HK-2 (cell line): ENCODE measurements around the gene BCL2L1.
"Not testable (repeated sequence)": the region's sequence is repeated elsewhere in the genome, so short reads cannot be mapped to it uniquely, and the experiment has no call there.

ENCODE experiments used
- DNase-seq: peaks from one replicate; pipeline ENCODE4 v3.0.0-alpha.2; 2018; ENCODE audit not compliant: unreplicated experiment

BCL2L1 gene

DNA sequence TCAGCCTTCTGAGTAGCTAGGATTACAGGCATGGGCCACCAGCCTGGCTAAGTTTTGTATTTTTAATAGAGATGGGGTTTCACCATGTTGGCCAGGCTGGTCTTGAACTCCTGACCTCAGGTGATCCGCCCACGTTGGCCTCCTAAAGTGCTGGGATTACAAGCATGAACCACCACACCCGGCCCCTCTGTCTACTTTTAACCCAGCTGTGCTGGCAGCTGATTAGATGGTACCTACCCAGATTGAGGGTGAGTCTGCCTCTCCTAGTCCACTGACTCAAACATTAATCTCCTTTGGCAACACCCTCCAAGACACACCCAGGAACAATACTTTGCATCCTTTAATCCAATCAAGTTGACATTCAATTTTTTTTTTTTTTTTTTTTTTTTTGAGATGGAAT lies 74.6 kb downstream of the BCL2L1 start:
- not testable (repeated sequence) for DNase-seq

DNA sequence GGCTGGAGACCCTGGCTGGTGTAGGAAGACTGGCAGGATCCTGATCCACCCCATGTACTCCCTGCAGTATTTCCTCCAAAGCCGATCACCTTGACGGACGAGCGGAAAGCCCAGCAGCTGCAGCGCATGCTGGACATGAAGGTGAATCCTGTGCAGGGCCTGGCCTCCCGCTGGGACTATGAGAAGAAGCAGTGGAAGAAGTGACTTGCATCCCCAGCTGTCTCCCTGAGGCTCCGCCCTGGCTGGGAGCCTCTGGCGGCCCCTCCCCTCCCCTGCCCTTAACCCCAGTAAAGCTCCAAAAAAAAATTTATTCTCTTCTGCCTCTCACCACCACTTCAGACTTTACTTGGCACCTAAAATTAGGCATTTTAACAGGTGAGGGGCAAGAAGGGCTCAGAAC lies 78.0 kb downstream of the BCL2L1 start:
- no peak for DNase-seq

DNA sequence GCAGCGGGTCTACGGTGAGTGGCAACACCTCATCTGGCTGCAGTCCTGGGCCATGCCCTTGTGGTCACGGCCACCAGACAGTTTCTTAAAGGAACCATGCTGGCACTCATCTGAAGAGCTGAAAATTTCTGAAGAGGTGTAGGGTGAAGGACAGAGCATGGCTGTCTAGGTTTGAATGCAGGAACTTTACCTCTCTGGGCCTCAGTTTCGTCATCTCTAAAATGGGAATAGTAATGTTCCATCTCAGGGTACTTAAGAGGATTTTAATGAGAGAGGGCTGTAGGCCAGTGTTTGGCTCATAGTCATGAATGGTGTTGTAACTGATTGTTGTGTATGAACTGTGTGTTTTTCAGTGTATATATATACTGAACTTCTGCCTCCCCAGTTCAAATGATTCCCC lies 79.1 kb downstream of the BCL2L1 start:
- no peak for DNase-seq

DNA sequence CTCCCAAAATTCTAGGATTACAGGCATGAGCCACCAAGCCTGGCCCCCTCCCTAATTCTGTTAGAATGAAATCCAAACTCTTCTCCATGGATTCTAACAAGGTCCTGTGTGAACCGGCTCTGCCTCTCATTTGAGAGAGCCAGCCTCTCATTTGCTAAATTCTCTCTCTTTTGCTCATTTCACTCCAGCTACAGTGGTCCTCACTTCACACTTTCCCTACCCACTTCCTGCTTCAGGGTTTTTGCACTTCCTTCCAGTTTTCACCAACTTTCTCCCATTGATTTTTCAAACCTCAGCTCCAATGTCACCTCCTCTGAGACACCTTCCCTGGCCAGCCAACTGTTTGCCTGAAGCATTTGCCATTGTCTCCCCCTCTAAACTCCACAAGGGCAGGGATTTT lies 79.8 kb downstream of the BCL2L1 start:
- no peak for DNase-seq

DNA sequence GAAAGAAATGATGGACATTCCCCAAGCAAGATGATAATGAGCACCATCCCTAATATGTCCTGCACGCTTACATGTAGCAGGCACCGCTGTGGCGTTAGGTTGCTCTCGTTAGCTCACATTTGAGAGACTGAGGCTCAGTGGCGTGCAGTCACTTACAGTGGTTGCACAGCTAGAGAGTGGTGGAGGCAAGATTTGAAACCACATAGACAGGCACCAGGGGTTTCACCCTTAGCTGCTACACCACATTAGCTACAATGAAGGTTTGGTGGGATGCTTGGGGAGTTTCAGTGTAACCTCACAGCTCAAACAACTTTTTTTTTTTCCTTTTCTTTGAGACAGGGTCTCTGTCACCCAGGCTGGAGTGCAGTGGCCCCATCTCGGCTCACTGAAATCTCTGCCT lies 81.3 kb downstream of the BCL2L1 start:
- no peak for DNase-seq

DNA sequence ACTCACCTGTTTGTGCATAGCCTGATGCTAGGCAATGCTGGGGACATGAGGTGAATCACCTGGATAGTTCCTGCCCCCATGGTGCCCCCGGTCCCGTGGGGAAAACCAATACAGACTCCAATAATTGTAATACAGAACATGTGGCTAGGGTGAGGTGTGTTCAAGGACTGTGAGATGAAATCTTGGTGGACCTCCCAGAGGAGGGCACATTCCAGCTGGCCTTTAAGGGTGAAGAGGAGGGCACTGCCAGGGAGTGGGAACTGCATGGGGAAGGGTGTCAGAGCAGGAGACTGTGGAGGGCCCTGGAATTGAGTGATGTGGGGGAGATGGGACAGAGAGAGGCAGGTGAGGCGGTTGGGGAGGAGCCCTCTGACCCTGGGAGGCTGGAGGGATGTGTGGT lies 82.4 kb downstream of the BCL2L1 start:
- DNase-seq = no peak

DNA sequence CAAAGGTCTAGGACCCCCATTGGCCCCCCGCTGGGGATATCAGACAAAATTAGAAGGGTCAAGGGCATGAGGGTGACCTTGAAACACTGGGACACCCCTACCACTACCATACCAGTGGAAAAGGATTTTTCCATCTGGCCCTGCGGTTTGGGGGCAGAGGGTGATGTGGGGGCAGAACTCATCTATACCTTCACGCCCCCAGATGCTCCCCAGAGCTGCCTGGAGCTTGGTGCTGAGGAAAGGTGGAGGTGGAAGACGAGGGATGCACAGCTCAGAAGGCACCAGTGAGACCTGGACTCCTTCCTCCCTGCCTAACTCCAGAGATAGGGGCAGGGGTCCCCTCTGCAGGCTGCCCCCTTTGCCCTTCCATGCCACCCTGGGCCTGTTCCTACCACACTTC lies 83.9 kb downstream of the BCL2L1 start:
- DNase-seq = no peak

DNA sequence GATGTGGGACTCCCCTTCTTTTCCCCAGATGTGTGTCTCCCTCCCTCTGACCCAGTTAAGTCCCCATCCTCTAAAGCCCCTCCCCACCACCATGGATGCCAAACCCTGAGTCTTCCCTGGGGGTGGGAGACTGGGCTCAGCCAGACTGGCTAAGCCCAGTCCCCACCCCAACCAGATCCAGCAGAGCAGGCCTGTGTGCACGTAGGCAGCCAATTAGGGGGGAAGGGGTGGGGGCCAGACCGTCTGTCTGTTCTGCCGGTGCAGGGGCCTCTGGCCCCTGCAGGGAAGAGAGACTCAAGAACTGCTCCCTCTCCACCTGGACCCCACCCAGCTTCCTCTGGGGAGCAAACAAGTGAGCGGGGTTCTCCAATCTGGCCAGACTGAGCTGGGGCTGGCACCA lies 84.4 kb downstream of the BCL2L1 start:
- no peak for DNase-seq

DNA sequence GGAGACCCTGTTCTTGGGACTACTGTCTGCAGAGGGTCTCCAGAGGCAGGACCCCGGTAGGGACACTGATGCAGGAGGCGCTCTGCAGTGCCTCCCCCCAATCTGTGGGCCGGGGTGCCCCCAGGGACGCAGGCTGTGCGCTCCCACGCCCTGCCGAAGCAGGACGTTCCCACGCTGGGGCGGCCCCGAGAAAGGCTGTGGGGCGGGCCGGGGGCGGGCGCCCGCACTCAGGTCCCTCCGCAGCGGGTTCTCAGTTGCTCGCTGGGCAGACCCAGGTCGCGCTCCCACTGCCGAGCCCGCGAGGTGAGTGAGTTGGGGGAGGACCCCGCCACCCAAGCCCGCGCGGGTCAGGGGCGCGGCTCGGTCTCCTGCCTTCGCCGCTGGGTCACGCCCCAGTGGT lies 85.0 kb downstream of the BCL2L1 start, which contains the start of gene COX4I2:
COX4I2 (plus strand) TSS at position 253 of the 400 bp plus-strand sequence. CDS start 1,106 bp downstream, outside the sequence.
- no peak for DNase-seq

DNA sequence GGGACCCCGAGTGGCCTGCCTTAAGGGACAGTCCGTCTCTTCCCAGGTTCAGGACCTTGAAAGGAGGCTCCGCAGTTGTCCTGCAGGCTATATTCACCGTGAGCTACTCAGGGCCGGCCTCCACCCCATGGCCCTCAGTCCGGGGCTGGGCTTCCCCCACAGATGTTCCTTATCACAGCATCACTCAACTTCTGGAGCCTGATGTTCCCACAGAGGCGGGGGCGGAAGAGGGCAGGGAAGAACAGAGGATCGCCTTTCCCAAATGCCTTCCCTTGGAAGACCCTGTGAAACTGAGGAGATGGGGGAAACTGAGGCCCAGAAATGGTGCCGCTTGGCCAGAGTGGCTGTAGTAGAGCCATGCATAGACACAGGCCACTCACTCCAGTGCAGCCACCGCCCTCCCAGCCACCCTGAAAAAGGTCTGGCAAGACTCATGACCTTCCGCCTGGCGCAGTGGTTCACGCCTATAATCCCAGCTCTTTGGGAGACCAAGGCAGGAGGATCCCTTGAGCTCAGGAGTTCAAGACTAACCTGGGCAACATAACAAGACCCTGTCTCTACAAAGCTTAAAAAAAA lies 89.2 kb downstream of the BCL2L1 start:
- no peak for DNase-seq

DNA sequence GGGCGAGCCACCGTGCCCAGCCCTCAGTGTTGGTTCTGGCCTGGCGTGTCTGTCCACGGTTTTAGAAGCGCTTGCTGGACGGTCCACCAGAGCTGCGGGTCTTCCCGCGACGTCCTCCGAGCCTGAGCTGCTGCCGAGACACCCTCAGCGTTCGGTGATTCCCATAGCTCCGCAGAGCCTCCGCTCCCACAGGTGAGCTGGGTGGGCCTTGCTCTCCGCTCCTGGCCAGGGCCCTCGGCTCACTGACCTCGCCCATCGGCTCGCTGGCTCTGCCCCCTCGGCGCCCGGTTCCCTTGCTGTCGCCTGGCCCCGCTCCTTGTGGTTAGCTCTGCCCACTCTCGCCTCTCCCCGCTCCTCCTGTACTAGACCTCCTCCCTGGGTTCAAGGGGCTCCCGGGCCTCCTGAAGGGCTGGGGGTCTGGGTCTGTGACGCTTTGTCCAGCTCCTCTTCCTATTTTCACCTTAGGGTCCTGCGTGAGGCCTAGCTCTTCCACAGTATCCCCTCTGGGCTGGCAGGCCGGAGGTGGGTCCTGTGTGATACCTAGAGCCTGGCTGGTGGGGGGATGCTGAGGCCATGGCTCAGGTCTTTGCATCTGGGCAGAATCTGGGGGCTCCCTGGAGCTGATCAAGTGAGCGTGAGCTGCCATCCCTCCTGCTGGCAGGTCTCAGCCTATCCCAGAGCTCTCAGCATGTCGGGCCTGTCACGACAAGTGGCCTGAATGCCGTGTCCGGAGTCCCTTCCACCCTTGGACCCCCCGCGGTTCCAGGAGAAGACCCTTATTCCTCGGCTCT lies 89.9 kb downstream of the BCL2L1 start:
- no peak for DNase-seq

DNA sequence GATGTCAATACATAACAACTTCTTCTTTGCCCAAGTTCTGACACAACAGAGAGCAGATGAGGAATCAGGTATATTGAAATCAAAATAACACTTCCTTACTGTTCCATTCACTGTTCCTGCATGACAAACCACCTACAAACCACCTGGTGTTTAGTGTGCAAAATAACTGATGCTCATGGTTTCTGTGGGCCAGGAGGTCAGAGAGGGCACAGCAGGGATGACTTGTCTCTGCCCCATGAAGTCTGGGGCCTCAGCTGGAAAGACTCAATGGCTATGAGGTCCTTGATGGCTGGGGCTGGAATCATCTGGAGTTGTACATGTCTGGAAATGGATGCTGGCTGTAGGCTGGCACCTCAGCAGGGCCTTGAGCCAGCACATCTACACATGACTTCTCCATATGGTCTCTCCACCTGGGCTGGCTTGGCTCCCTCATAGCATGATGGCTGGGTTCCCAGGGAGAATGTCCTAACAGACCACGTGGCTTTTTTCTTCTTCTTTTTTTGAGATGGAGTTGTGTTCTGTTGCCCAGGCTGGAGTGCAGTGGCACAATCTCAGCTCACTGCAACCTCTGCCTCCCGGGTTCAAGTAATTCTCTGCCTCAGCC lies 92.4 kb downstream of the BCL2L1 start:
- DNase-seq = no peak

DNA sequence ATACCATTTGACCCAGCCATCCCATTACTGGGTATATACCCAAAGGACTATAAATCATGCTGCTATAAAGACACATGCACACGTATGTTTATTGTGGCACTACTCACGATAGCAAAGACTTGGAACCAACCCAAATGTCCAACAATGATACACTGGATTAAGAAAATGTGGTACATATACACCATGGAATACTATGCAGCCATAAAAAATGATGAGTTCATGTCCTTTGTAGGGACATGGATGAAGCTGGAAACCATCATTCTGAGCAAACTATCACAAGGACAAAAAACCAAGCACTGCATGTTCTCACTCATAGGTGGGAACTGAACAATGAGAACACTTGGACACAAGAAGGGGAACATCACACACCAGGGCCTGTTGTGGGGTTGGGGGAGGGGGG lies 94.6 kb downstream of the BCL2L1 start:
- DNase-seq = not testable (repeated sequence)

DNA sequence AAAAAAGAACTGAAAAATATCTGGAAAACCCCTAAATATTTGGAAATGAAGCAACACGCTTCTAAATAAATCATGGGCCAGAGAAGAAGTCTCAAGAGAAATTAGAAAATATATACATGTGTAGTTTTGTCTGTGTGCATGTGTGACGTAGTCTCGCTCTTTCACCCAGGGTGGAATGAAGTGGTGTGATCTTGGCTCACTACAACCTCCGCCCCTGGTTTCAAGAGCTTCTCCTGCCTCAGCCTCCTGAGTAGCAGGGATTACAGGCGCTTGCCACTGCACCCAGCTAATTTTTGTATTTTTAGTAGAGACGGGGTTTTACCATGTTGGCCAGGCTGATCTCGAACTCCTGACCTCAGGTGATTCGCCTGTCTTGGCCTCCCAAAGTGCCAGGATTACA lies 96.1 kb downstream of the BCL2L1 start:
- not testable (repeated sequence) for DNase-seq

DNA sequence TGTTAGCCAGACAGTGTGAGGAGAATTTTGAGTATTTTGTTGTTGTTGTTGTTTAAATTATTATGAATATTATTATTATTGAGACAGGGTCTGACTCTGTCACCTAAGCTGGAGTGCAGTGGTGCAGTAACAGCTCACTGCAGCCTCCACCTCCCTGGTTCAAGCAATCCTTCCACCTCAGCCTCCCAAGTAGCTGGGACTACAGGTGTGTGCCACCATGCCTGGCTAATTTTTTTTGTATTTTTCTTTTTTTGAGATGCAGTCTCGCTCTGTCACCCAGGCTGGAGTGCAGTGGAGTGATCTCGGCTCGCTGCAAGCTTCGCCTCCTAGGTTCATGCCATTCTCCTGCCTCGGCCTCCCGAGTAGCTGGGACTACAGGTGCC lies 99.6 kb downstream of the BCL2L1 start:
- not testable (repeated sequence) for DNase-seq

DNA sequence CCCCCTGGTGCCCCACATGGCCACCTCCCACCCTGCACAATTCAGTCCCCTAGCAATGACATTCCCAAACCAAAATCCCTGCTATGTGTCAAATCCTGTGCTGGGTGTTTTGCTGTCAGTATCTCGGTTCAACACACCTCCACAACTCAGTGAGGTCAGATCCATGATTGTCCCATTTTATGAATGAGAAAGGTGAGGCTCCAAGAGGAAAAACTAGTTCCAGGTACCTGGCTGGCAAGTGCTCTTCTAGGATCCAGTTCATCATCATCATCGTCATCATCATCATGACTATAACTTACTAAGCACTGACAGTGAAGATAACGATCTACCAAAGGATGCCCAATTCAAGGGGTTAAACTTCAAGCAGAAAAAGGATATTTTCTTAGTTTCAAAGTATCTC lies 102.4 kb downstream of the BCL2L1 start:
- no peak for DNase-seq

DNA sequence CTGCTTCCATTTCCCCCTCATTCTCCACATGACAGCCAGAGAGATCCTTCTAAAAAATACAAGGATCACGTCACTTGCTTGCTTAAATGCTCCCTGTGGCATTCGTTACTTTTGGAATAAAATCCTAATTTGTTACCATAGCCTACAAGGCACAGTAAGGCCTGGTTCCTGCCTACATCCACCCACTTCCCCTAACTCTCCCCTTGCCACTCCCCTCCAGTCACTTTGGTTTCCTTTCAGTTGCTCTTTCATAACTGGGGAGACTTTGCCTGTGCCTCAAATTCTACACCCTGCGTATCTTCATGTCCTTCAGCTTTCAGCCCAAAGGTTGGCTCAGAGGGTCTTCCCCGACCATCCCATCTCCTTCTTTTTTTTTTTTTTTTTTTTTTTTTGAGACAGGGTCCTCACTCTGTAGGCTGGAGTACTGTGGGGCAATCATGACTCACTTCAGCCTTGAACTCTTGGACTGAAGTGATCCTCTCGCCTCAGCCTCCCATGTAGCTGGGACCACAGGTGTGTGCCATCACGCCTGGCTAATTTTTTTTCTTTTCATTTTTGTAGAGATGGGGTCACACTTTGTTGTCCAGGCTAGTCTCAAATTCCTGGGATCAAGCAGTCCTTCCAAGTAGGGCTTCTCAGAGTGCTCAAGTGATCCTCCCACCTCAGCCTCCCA lies 105.1 kb downstream of the BCL2L1 start:
- no peak for DNase-seq

DNA sequence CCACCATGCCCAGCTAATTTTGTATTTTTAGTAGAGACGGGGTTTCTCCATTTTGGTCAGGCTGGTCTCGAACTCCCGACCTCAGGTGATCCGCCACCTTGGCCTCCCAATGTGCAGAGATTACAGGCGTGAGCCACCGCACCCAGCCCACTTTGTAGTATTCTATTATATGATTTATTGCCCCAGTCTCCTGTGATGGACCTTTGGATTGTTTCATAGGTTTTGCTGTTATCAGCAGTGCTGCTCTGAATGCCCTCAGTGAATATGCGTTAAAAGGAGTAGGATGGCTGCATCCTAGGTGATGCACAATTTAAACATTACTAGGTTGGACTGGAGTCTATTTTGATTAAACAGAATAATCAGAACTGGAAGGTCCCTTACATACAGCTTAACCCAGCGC lies 107.3 kb downstream of the BCL2L1 start:
- DNase-seq = no peak
